Activated CD4-positive, alpha-beta T cell treated with anti-CD3 and anti-CD28 coated beads, Interleukin-2, Interleukin-4, amounts not matched to agents 100 ng/mL and 50 ng/mL, durations not matched to agents 16 hours and 8 hours (primary cell): ENCODE data around the gene ARHGAP28.
"Not testable (repeated sequence)": the region's sequence is repeated elsewhere in the genome, so short reads cannot be mapped to it uniquely, and the experiment has no call there.

Experiments
- DNase-seq: peaks from one replicate; pipeline ENCODE4 v3.0.0-alpha.2; 2020; ENCODE audit warnings: low spot score

The ARHGAP28 gene

DNA sequence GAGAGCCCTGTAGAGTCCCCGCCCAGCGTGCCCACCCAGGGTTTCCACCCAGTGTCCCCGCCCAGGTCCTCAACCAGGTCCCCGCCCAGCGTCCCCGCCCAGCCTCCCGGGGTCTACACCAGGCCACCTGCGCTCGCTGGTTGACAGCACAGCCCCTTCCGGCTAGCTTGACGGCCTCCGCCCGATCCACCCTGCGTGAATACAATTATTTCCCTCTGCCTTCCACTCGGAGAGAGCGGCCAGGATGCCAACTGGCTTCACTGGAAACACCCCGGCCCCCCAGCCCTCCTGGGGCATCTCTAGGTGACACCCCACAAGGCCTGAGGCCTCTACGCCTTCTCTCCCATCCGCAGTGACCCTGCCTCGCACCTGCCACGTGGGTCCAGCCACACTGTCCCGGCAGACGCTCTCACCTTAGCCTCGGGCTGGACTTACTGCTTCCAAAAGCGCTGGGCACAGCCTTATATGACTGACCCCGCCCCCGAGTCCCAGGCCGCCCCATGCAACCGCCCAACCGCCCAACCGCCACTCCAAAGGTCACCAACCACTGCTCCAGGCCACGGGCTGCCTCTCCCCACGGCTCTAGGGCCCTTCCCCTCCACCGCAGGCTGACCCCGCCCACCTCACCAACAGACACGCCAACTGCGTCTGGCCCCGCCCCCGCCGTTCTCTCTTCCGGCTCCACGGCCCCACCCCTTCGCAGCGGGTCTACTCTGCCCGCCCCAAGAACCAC lies 200.0 kb downstream of the ARHGAP28 start:
- DNase-seq = no peak

GRCh38 chr18:6934859-6935258 lies 205.3 kb downstream of the ARHGAP28 start:
- DNase-seq = no peak

GRCh38 chr18:6938003-6938402 lies 208.5 kb downstream of the ARHGAP28 start:
- DNase-seq = no peak

GRCh38 chr18:6938403-6938802 lies 208.9 kb downstream of the ARHGAP28 start:
- not testable (repeated sequence) for DNase-seq

- DNase-seq = no peak
Measured at GRCh38 chr18:6939972-6940371, 210.5 kb downstream of the ARHGAP28 start.

DNA sequence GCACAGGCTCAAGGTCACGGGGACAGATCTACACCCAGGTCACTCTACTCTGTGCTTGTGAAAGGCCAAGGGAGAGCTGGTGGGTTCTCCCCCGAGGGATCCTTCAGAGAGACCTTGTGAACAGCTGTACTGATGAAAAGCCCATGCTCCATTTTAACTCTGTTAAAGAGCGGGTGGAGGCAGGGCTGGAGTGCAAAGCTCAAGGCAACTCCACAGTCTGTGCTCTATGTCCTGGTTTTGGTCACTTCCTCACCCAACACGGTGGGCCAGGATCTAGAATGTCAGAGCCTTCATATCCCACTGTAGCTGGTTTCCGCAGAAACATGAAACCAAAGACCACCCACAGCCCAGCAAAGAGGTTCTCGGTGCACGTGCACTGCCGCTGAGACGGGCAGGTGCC lies 210.9 kb downstream of the ARHGAP28 start:
- DNase-seq = no peak

DNA sequence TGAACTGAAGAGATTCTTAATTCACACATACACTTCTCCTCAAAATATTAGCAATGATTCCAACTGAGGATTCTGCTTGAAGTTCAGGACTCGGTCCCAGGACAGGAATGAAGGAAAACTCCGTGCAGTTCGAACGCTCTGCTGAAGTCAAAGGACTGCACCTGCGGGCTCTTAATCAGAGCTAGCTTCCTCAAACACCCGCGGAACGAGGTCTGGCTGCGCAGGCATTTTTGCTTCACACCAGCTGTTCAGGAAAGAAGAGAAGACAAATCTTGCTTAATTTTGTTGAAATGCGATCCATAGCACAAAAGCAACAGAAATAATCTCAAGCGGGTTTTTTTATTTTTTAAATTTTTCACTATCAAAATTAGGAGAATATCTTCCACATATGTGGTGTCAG lies 212.5 kb downstream of the ARHGAP28 start:
- DNase-seq = no peak

DNA sequence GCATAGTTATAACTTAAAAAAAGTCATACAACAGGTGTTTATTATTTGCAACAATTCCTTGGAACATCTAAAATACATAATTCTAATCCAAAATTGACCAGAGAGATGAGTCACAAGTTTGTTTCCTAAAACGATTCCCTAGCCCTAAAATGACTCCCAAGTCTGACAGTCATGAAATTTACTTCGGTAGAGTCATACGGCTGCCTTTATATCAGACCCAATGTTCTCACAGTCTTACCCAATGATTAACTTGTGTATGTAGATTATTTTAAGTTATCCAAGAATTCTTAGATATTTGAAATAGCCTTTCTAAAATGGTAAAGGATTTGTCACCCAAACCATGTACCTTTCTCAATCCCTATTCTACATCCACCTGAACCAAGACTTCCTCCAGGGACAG lies 213.2 kb downstream of the ARHGAP28 start:
- no peak for DNase-seq

- no peak for DNase-seq
Measured at GRCh38 chr18:6943143-6943542, 213.6 kb downstream of the ARHGAP28 start.

- DNase-seq = no peak
Measured at GRCh38 chr18:6947338-6948030, 218.0 kb downstream of the ARHGAP28 start.

DNA sequence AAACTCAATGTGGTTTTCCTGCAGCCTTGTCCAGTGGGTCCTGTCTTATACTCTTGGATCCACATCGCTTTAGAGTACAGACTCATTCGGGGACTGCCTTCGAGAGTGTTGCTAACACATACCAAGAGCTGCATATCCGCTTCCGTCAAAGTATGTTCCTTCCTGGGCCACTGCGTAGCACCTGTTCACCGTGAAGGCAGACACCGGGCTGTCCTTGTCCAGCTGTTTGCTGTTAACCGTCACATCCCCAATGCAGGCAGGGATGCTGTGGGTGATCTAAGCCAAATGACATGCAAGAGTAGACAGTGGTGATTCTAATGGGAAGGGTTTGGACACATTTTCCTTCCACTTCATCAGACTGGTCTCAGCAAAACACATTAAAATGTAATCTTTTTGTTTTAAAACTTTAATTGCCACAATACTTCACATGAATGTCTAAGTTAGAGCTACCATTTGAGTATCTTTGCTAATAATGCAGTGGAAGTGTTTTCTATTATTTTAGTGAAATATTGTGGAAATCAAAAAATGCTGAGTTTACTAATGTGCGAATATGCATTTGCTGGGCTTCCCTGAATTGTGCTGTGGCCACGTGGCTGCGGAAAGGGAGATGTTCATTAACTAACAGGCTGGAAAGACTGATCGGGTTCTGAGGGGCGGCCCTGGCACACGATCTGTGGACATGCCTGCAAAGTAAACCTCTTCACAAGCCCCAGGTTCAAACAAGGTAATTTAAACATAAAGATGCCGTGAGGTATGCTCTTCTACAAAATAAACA lies 219.0 kb downstream of the ARHGAP28 start:
- DNase-seq = no peak

DNA sequence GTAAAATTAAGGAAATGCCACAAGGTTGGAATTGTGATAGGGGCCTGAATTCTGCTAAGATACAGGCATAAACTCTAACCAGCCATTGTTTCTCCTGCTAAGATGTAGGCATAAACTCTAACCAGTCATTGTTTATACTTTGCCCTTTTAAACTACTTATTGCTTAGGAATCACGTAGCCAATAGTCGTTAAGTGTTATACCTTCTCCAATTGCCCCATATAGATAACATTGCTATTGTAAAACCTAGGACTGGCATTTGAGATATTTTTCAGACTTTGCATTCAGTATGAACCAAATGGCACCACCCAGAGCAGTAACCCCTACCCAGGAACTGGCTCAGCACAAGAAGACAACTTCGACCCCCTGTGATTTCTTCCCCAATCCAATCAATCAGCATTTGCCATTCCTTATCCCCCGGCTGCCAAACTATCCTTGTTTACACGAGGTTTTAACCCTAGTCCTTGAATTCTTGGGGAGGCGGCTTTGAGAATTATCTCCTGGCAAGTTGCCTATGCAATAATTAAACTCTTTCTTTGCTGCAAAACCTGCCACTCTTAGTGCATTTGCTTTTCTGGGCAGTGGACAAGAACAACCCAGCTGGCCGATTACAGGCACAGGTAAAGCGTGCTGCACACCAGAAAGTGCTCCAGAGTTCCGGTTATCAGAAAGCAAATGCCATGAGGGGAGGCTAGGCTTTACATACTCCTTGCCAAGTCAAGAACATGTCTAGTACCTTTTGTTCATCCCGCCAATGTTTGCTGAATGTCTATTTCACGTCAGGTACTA lies 220.5 kb downstream of the ARHGAP28 start:
- DNase-seq = no peak

DNA sequence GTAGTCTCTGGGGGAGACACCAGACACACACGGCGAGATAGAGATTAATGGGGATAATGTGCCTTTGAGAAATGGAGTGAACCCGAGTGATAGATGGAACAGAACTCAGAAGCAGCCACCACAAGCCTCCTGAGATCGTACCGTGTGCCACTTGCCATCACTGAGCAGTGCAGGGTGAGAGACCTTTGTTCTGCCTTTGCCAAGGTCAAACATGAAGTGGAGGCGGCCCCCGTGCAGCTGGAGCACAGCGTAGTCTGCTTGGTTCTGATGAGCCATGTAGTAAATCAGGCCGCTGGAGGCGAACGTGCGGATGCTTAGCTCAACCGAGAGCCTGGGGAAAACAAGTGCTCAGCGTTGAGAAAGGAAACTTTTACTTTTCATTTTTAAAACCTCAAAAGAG lies 221.1 kb downstream of the ARHGAP28 start:
- no peak for DNase-seq

- DNase-seq = no peak
Measured at GRCh38 chr18:6951336-6952090, 222.0 kb downstream of the ARHGAP28 start.

- no peak for DNase-seq
Measured at GRCh38 chr18:6954501-6954900, 225.0 kb downstream of the ARHGAP28 start.

GRCh38 chr18:6955304-6955703 lies 225.8 kb downstream of the ARHGAP28 start:
- no peak for DNase-seq

- DNase-seq = no peak
Measured at GRCh38 chr18:6956495-6956894, 227.0 kb downstream of the ARHGAP28 start.

- no peak for DNase-seq
Measured at GRCh38 chr18:6956999-6957398, 227.5 kb downstream of the ARHGAP28 start.

GRCh38 chr18:6959110-6959509 lies 229.6 kb downstream of the ARHGAP28 start:
- no peak for DNase-seq

DNA sequence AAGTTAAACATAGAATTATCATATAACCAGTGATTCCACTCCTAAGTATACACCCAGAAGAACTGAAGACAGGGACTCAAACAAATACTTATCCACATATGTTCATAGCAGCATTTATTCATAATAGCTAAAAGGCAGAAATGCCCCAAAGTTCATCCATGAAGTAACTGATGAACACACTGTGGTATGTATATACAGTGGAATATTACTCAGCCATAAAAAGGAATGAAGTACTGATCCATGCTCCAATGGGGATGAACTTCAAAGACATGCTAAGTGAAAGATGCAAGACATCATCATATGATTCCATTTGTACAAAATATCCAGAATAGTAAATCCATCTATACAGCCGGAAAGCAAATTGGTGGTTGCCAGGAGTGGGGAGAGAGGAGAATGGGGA lies 230.6 kb downstream of the ARHGAP28 start:
- no peak for DNase-seq

DNA sequence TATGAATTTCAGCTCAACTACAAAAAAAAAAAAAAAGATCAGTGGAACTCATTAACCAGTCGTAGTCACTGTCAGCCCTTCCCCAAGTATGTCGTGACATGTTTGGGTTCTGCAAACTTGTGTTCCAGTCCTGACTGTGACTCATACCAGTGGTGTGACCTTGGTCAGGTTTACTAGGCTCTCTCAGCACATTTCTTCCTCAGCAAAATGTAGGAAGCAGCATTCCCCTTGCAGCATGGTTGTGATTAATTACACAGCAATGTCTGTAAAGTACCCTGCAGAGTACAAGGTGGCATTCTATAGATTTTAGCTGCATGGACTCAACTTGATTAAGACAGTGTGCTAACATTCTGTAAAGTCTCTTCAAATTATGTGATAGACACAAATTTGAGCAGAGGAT lies 231.1 kb downstream of the ARHGAP28 start:
- no peak for DNase-seq
